NCI-H146 treated with DMSO at 0.1 percent for 48 hours (cell line): ENCODE data around the gene MACROD2.

ENCODE experiments used
- DNase-seq: peaks from one replicate; lab custom pipeline; 2025; ENCODE audit not compliant: unreplicated experiment; lab: John Stamatoyannopoulos, UW

The MACROD2 gene

GRCh38 chr20:15297059-15297875 lies 1302.0 kb downstream of the MACROD2 start:
- DNase-seq = no peak

GRCh38 chr20:15302075-15302474 lies 1306.8 kb downstream of the MACROD2 start:
- no peak for DNase-seq

- DNase-seq = no peak
Observed at GRCh38 chr20:15310361-15310760, 1315.0 kb downstream of the MACROD2 start.

- DNase-seq = no peak
Observed at GRCh38 chr20:15316556-15316955, 1321.2 kb downstream of the MACROD2 start.

- no peak for DNase-seq
Observed at GRCh38 chr20:15317546-15318232, 1322.4 kb downstream of the MACROD2 start.

- no peak for DNase-seq
Observed at GRCh38 chr20:15318682-15319081, 1323.4 kb downstream of the MACROD2 start.

GRCh38 chr20:15319439-15319838 lies 1324.1 kb downstream of the MACROD2 start:
- DNase-seq = no peak

GRCh38 chr20:15320941-15321340 lies 1325.6 kb downstream of the MACROD2 start:
- no peak for DNase-seq

- no peak for DNase-seq
Observed at GRCh38 chr20:15327123-15327522, 1331.8 kb downstream of the MACROD2 start.

GRCh38 chr20:15328084-15328483 lies 1332.8 kb downstream of the MACROD2 start:
- DNase-seq = no peak

GRCh38 chr20:15332711-15333160 lies 1337.4 kb downstream of the MACROD2 start:
- DNase-seq = no peak

GRCh38 chr20:15333170-15333569 lies 1337.9 kb downstream of the MACROD2 start:
- no peak for DNase-seq

GRCh38 chr20:15336011-15336410 lies 1340.7 kb downstream of the MACROD2 start:
- DNase-seq = no peak

GRCh38 chr20:15336536-15336935 lies 1341.2 kb downstream of the MACROD2 start:
- DNase-seq = no peak

GRCh38 chr20:15339264-15339663 lies 1343.9 kb downstream of the MACROD2 start:
- no peak for DNase-seq

- DNase-seq = no peak
Observed at GRCh38 chr20:15342991-15343523, 1347.7 kb downstream of the MACROD2 start.

GRCh38 chr20:15345287-15345686 lies 1350.0 kb downstream of the MACROD2 start:
- no peak for DNase-seq

- no peak for DNase-seq
Observed at GRCh38 chr20:15346657-15347280, 1351.5 kb downstream of the MACROD2 start.

- no peak for DNase-seq
Observed at GRCh38 chr20:15359056-15359455, 1363.7 kb downstream of the MACROD2 start.

GRCh38 chr20:15362849-15363248 lies 1367.5 kb downstream of the MACROD2 start:
- no peak for DNase-seq

GRCh38 chr20:15364781-15365180 lies 1369.5 kb downstream of the MACROD2 start:
- no peak for DNase-seq

- DNase-seq = no peak
Observed at GRCh38 chr20:15370370-15370769, 1375.1 kb downstream of the MACROD2 start.
